ENCODE data around the gene SHF.

Gene SHF

DNA sequence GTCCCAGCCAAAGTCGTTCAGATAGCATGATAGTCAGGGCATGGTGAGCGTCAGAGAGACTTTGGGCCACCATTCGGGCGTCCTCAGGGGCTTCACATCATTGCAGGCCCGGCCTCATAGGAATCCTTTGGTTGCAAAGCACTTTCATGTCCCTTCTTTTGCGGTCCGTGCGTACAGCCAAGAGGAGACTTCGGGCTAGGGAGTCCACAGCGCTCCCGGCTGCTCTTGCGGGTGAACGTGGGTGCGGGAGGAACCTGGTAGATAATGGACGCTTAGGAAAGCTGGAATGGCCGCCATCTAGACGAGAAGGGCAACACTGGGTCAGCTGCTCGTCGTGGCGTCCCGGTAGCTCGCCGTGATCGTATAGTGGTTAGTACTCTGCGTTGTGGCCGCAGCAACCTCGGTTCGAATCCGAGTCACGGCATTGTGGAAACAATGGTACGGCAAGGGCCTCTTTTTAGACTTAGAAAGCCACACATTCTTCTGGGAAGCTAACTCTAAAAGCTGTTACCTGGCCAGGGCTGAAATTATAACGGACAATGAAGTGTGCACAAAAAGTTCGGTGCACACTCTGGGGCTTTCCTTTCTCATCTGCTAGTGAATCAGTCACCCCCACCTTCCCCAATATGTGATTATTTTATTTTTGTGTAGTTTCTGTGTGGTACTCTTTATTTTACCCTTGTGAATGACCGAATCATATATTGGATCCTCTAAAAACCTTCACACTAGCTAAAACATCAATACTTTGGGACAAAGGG is 13.2 kb upstream of the SHF start:
- Histone ChIP-seq H4K20me1 (ENCODE audit: insufficient read depth) (no peaks in the 10 kb centered on the region), H3K79me2 (ENCODE audit: insufficient read depth, low read depth) (no peaks in the 10 kb centered on the region), H2AFZ (ENCODE audit: low read depth) (peak overlapping the region; percentile 93), H3K27ac (peak overlapping the region; percentile 97), H3K4me2 (peak overlapping the region; percentile 92), H3K36me3 (ENCODE audit: insufficient read depth) (no peaks in the 10 kb centered on the region), H3K4me1 (ENCODE audit: low read depth, poor library complexity, severe bottlenecking) (peaks cover 16% of the 10 kb centered on the region), H3K4me3 (IDR thresholded peaks at IDR 0.05; ENCODE audit: insufficient read depth, low read depth, low read length) (no peak overlapping the region), H3K9ac (peak overlapping the region; percentile 87), H3K27me3 (ENCODE audit: insufficient read depth, low read depth) (no peaks in the 10 kb centered on the region)
- TF ChIP-seq, protein P1, sequence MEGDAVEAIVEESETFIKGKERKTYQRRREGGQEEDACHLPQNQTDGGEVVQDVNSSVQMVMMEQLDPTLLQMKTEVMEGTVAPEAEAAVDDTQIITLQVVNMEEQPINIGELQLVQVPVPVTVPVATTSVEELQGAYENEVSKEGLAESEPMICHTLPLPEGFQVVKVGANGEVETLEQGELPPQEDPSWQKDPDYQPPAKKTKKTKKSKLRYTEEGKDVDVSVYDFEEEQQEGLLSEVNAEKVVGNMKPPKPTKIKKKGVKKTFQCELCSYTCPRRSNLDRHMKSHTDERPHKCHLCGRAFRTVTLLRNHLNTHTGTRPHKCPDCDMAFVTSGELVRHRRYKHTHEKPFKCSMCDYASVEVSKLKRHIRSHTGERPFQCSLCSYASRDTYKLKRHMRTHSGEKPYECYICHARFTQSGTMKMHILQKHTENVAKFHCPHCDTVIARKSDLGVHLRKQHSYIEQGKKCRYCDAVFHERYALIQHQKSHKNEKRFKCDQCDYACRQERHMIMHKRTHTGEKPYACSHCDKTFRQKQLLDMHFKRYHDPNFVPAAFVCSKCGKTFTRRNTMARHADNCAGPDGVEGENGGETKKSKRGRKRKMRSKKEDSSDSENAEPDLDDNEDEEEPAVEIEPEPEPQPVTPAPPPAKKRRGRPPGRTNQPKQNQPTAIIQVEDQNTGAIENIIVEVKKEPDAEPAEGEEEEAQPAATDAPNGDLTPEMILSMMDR (conservative IDR thresholded peaks at IDR 0.05; ENCODE audit: low read depth, low read length) = no peak

DNA sequence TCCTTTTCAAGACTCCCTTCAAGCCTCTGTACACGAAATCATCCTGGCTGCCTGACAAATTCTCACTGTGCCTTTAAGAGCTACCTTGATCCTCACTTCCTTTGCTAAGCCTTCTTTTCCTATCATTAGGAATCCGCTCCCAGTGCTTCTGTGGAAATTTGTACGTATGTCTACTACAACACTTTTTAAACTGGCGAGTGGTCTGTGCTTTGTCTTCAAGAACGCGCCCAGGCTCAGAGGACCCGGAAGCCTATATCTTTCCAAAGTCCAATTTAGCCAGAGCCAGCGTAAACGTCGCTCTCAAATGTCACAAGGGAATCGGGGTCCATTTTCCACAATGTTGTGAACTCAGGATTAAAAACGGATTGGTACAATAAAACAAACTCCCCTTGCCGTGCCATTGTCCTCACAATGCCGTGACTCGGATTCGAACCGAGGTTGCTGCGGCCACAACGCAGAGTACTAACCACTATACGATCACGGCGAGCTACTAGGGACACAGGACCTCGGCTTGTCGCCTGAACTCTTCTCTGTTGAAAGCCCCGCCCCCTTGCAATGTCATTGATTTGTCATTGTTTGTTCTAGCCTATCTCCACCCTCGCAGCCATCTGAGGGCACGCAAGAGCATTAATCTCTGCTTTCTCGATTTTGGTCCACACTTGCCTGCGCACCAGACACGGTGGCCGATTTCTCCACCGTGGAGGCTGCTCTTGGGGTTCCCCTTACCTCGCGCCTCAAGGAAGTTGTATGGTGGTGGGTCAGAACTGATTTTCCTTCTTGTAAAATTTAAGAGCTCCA is 12.4 kb upstream of the SHF start:
- H2AFZ ChIP-seq (ENCODE audit: low read depth) = peak overlapping the region; percentile 93
- H3K27me3 ChIP-seq (ENCODE audit: insufficient read depth, low read depth) = no peaks in the 10 kb centered on the region
- H4K20me1 ChIP-seq (ENCODE audit: insufficient read depth) = no peaks in the 10 kb centered on the region
- H3K4me1 ChIP-seq (ENCODE audit: low read depth, poor library complexity, severe bottlenecking) = peaks cover 16% of the 10 kb centered on the region
- peak overlapping the region; percentile 97 for H3K27ac ChIP-seq
- H3K36me3 ChIP-seq (ENCODE audit: insufficient read depth) = no peaks in the 10 kb centered on the region
- H3K4me3 ChIP-seq (IDR thresholded peaks at IDR 0.05; ENCODE audit: insufficient read depth, low read depth, low read length) = no peak overlapping the region
- H3K4me2 ChIP-seq = peak overlapping the region; percentile 92
- TF ChIP-seq, protein P1 (conservative IDR thresholded peaks at IDR 0.05; ENCODE audit: low read depth, low read length) = no peak; the same call in 1 of the 2 replicates
- H3K79me2 ChIP-seq (ENCODE audit: insufficient read depth, low read depth) = no peaks in the 10 kb centered on the region
- H3K9ac ChIP-seq = peak overlapping the region; percentile 87

DNA sequence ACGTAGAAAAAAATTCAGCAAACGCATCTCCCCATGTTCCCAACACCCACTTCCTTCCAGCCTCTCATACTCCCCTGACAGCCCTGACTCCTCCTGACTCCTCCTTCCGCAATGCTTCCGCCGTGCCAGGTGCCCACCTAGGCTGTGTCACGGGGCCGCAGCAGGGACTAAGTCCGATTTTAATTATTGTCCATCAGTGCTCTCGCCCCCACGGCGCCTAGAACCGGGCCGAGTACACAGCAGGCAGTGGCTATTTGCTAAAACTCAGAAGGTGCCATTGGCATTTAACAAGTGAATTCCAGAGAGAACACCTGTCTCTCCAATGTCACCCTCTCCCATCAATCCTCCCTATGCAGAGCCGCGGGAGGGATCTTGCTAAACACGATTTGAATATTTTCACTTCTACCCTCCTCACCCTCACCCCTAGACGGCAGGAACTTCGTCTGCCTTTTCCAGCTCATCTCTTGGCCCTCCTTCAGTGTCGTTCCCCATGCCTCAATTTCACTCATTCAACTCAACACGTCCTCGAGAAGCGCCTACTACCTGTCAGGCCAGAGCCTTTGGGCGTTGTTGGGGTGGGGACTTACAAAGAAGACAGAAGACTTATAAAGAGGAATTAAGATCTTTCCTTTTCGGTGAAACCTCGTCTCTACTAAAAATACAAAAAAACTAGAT is 11.5 kb upstream of the SHF start:
- H3K79me2 ChIP-seq (ENCODE audit: insufficient read depth, low read depth) = no peaks in the 10 kb centered on the region
- H3K4me2 ChIP-seq = peak overlapping the region; percentile 92; the same call in 1 of the 2 replicates
- H3K4me1 ChIP-seq (ENCODE audit: low read depth, poor library complexity, severe bottlenecking) = peaks cover 16% of the 10 kb centered on the region
- H3K27me3 ChIP-seq (ENCODE audit: insufficient read depth, low read depth) = no peaks in the 10 kb centered on the region
- TF ChIP-seq, protein P1 (conservative IDR thresholded peaks at IDR 0.05; ENCODE audit: low read depth, low read length) = 0 out of 2 replicates have a peak, but pooled peaks have one; percentile 22
- no peaks in the 10 kb centered on the region for H3K36me3 ChIP-seq (ENCODE audit: insufficient read depth)
- peak overlapping the region; percentile 44; the same call in 1 of the 2 replicates for H3K9ac ChIP-seq
- peak overlapping the region; percentile 94 for H2AFZ ChIP-seq (ENCODE audit: low read depth)
- no peaks in the 10 kb centered on the region for H4K20me1 ChIP-seq (ENCODE audit: insufficient read depth)
- peak overlapping the region; percentile 97 for H3K27ac ChIP-seq
- no peak overlapping the region for H3K4me3 ChIP-seq (IDR thresholded peaks at IDR 0.05; ENCODE audit: insufficient read depth, low read depth, low read length)

DNA sequence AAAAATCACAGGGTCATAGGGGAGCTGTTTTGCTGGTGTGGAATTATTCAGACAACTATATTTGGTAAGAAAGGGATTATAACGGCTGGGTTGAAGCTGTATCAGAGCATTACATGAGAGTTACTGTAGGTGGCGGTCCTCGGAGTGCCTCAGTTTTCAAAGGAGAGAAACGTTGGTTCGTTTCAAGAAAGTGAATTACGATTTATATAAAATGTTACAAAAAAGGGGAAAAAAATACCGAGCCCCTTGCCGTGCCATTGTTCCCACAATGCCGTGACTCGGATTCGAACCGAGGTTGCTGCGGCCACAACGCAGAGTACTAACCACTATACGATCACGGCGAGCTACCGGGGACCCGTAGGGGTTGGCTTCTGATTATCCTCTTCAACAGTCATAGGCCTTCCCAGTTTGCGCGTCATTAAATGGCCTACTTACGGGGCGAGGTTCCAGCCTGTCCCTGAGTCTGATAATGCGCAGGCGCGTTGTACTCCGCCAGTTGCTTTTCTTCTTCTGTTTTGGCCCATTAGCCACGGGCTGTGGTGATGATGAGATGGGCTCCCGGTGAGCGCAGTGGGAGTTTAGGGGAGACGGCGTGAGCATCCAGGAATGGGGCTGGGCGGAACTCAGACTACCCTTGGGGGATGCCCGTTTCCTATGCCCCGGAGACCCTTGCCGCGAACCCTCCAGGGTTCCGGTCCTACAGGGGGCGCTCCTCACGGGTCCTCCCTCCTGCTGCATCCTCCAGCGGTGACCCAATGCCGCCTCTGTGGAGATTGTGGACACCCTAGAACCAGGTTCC is 10.8 kb upstream of the SHF start:
- no peaks in the 10 kb centered on the region for H3K36me3 ChIP-seq (ENCODE audit: insufficient read depth)
- H3K4me1 ChIP-seq (ENCODE audit: low read depth, poor library complexity, severe bottlenecking) = peaks cover 16% of the 10 kb centered on the region
- peak overlapping the region; percentile 92 for H3K4me2 ChIP-seq
- H3K79me2 ChIP-seq (ENCODE audit: insufficient read depth, low read depth) = no peaks in the 10 kb centered on the region
- peak overlapping the region; percentile 97 for H3K27ac ChIP-seq
- no peaks in the 10 kb centered on the region for H4K20me1 ChIP-seq (ENCODE audit: insufficient read depth)
- H3K9ac ChIP-seq = peak overlapping the region; percentile 44; the same call in 1 of the 2 replicates
- H2AFZ ChIP-seq (ENCODE audit: low read depth) = peak overlapping the region; percentile 94
- no peak overlapping the region for H3K4me3 ChIP-seq (IDR thresholded peaks at IDR 0.05; ENCODE audit: insufficient read depth, low read depth, low read length)
- no peaks in the 10 kb centered on the region for H3K27me3 ChIP-seq (ENCODE audit: insufficient read depth, low read depth)
- TF ChIP-seq, protein P1 (conservative IDR thresholded peaks at IDR 0.05; ENCODE audit: low read depth, low read length) = peak; percentile 92

Measured in KMS-11 (cell line).